HepG2 (cell line): Measurements from ENCODE around the gene MTA1. TPM values are rescaled to one million over a fixed set of nuclear protein-coding genes. Genes with fewer than 3 reads are reported as not detected.

Experiments used
- ATAC-seq: fragments of 200-7000 bp; cut with Tn5 transposase; 3 replicates; pipeline ENCODE4 v1.9.1; 2020; ENCODE audit warnings: mild to moderate bottlenecking, moderate library complexity
- BruUV-seq: library from RNA; stranded (reverse); fragments of 400-500 nt; replicated peaks from 2 replicates; lab custom pipeline; 2021; lab: Mats Ljungman, UMichigan
- CTCF ChIA-PET: fragments of 300-600 bp; formaldehyde crosslinking; extraction: SDS; loops from one replicate; lab custom pipeline; 2021; ENCODE audit warnings: low total read pairs, inconsistent platforms, low intra/inter-chr PET ratio; lab: Yijun Ruan, JAX
- POLR2A ChIA-PET: fragments of 350-600 bp; sonication (Branson Sonifier 250); formaldehyde crosslinking; loops from one replicate; lab custom pipeline; 2020; ENCODE audit warnings: antibody characterized with exemption, inconsistent platforms; lab: Yijun Ruan, JAX
- DNase-seq: peaks from one replicate; pipeline ENCODE4 v3.0.0-alpha.2; 2015; ENCODE audit warnings: low spot score
- FAIRE-seq: peaks from 3 replicates; lab custom pipeline; 2011; peaks lifted over from hg19 to GRCh38; lab: Jason Lieb, UNC
- H2AFZ ChIP-seq: one replicate; pipeline ENCODE4 v1.6.1; 2011; ENCODE audit warnings: low read length, inconsistent platforms
- H3K27ac ChIP-seq: fragments of 300-600 bp; 3 replicates; pipeline ENCODE4 v1.8.0; 2011; ENCODE audit warnings: mixed run types, mild to moderate bottlenecking, mixed read lengths, low read length, inconsistent platforms; ENCODE audit not compliant: insufficient read depth; ENCODE audit errors: extremely low read length
- H3K27me3 ChIP-seq, 2 experiments: fragments of 200-600 bp in 1 of 2; 2 replicates in 1 of 2; 3 replicates in 1 of 2; pipeline versions ENCODE4 v1.6.0 to v1.8.0; 2011; ENCODE audit warnings: low read length in 2 of 2, mild to moderate bottlenecking in 2 of 2, moderate library complexity in 2 of 2, inconsistent platforms in 1 of 2; ENCODE audit not compliant: insufficient read depth in 2 of 2, control insufficient read depth in 1 of 2
- H3K36me3 ChIP-seq, 2 experiments: fragments of 200-600 bp in 1 of 2; replicated peaks in 1 of 2; 2 replicates in 1 of 2; 3 replicates in 1 of 2; pipeline versions ENCODE4 v1.5.1 to v1.8.0; 2011; ENCODE audit warnings: low read length in 2 of 2, inconsistent platforms in 1 of 2; ENCODE audit not compliant: insufficient read depth in 2 of 2, control insufficient read depth in 1 of 2
- H3K4me1 ChIP-seq: 2 replicates; pipeline ENCODE4 v1.5.1; 2012; ENCODE audit warnings: low read length, inconsistent platforms; ENCODE audit not compliant: insufficient read depth
- H3K4me2 ChIP-seq: 2 replicates; pipeline ENCODE4 v1.6.0; 2011; ENCODE audit warnings: low read depth, low read length, inconsistent platforms
- H3K4me3 ChIP-seq, 3 experiments: fragments of 200-600 bp in 1 of 3; sonication (generic), shearing (Covaris generic) in 1 of 3; replicated peaks in 1 of 3; 2 replicates each; pipeline ENCODE4 v1.5.1; 2011 to 2016; ENCODE audit warnings: low read length in 3 of 3, inconsistent platforms in 2 of 3, low read depth in 2 of 3, mild to moderate bottlenecking in 2 of 3, control low read depth in 1 of 3, mixed read lengths in 1 of 3; ENCODE audit not compliant: insufficient read depth in 1 of 3
- H3K79me2 ChIP-seq: one replicate; pipeline ENCODE4 v1.6.1; 2011; ENCODE audit warnings: low read length, inconsistent platforms; ENCODE audit not compliant: insufficient read depth
- H3K9ac ChIP-seq: 2 replicates; pipeline ENCODE4 v1.6.0; 2011; ENCODE audit warnings: mild to moderate bottlenecking, low read depth, low read length, inconsistent platforms; ENCODE audit not compliant: insufficient read depth
- H3K9me3 ChIP-seq: 2 replicates; pipeline ENCODE4 v1.5.1; 2012; ENCODE audit warnings: mild to moderate bottlenecking, low read length
- H4K20me1 ChIP-seq: 2 replicates; pipeline ENCODE4 v1.6.0; 2011; ENCODE audit warnings: inconsistent platforms, mild to moderate bottlenecking, low read length, moderate library complexity; ENCODE audit not compliant: insufficient read depth
- GLI4 ChIP-seq: sonication (generic); formaldehyde crosslinking; IDR thresholded peaks from 2 replicates; pipeline ENCODE4 v1.5.1; 2020; ENCODE audit warnings: missing genetic modification reagents, mild to moderate bottlenecking, moderate library complexity, borderline replicate concordance
- MIER3 ChIP-seq: IDR thresholded peaks from 2 replicates; pipeline ENCODE4 v1.6.1; 2016; ENCODE audit warnings: missing compliant biosample characterization, borderline replicate concordance
- ZFP41 ChIP-seq: sonication (generic); formaldehyde crosslinking; IDR thresholded peaks from 2 replicates; pipeline ENCODE4 v1.4.0; 2020; ENCODE audit warnings: mild to moderate bottlenecking, missing genetic modification reagents, borderline replicate concordance
- ZNF18 ChIP-seq: sonication (generic); formaldehyde crosslinking; IDR thresholded peaks from 2 replicates; pipeline ENCODE4 v1.8.0; 2022; ENCODE audit warnings: mild to moderate bottlenecking, missing genetic modification reagents; ENCODE audit not compliant: insufficient replicate concordance
- ZNF280D ChIP-seq: sonication (generic); formaldehyde crosslinking; IDR thresholded peaks from 2 replicates; pipeline ENCODE4 v1.5.1; 2020; ENCODE audit warnings: mild to moderate bottlenecking, missing genetic modification reagents
- ZNF605 ChIP-seq: sonication (generic); formaldehyde crosslinking; IDR thresholded peaks from 2 replicates; pipeline ENCODE4 v1.8.0; 2022; ENCODE audit warnings: mild to moderate bottlenecking, missing genetic modification reagents
- ZSCAN9 ChIP-seq: IDR thresholded peaks from 2 replicates; pipeline ENCODE4 v1.6.1; 2016; ENCODE audit warnings: borderline replicate concordance
- WGBS: methylation state at CpG from one replicate; pipeline ENCODE4 v1.1.6; 2017; ENCODE audit warnings: low lambda C conversion rate; 5-methylcytosine and 5-hydroxymethylcytosine counted together
- in situ Hi-C: cut with HindIII; loops from 2 replicates; pipeline ENCODE4 v1.10.0; 2017; ENCODE audit warnings: low pct_unique_long_range_greater_than_20kb; ENCODE audit not compliant: extremely low pct_ligation_motif_present
- intact Hi-C: fragments of 100-400 bp; cut with micrococcal nuclease; formaldehyde crosslinking; loops from one replicate; pipeline ENCODE4 v1.10.0; 2022; ENCODE audit not compliant: unreplicated experiment
- polyA plus RNA-seq, 8 experiments: library from polyadenylated mRNA; depleted of rRNA in 3 of 8; stranded (reverse) in 7 of 8; unstranded in 1 of 8; fragments of >200 nt; fragmentation: Illumina TruSeq in 4 of 8; extraction: Trizol in 4 of 8; gene quantifications; 2 replicates each; pipeline versions ENCODE4 v1.2.1 to v1.2.3, GENCODE V29; 2011 to 2016; ENCODE audit warnings: low read depth in 4 of 8, missing spikeins in 1 of 8, mixed read lengths in 1 of 8; ENCODE audit not compliant: insufficient read depth in 1 of 8
- total RNA-seq, 5 experiments: library from RNA; depleted of rRNA; stranded (reverse); fragments of >200 nt; fragmentation: Illumina TruSeq; extraction: Trizol; gene quantifications; 2 replicates each; pipeline ENCODE4 v1.2.3, GENCODE V29; 2016; ENCODE audit warnings: low read depth in 1 of 5

The MTA1 gene
- total and polyA plus RNA-seq, 2 of the 13 experiments (the other 11 are each of a cell fraction or from before 2014, with no cell fraction given) = 35.2 to 85.8 TPM

- DNase-seq (no peak), ATAC-seq (no peak), FAIRE-seq (no peak)
- in situ Hi-C loops = no loop called here
- Histone ChIP-seq H3K9me3 (no peaks in the 10 kb centered on the region), H3K79me2 (peaks cover 28% of the 10 kb centered on the region), H3K27ac (no peak overlapping the region), H3K4me2 (no peak overlapping the region), H3K4me3 (no peak overlapping the region), H4K20me1 (0 out of 2 replicates have a peak, but pooled peaks cover 6% of the 10 kb centered on the region), H3K27me3 (no peaks in the 10 kb centered on the region), H3K9ac (no peak overlapping the region), H3K4me1 (peaks cover 20% of the 10 kb centered on the region), H3K36me3 (peaks cover 3 to 20% of the 10 kb centered on the region in 2 experiments; a peak in 3 of 5 replicates), H2AFZ (no peak overlapping the region)
- TF ChIP-seq ZNF605 (CRISPR knock-in tag) (no peak), ZSCAN9 (CRISPR knock-in tag) (no peak), GLI4 (CRISPR knock-in tag) (no peak), MIER3 (CRISPR knock-in tag) (no peak), ZNF18 (no peak), ZFP41 (no peak), ZNF280D (no peak)
- over 99% methylated on average over 6 of the region's 6 CpGs for whole genome bisulfite sequencing
- ChIA-PET CTCF (no interaction called here), POLR2A (no interaction called here)
- BruUV-seq = no TSS peak
- intact Hi-C loops = no loop called here
Observed at GRCh38 chr14:105430042-105430441, 10.4 kb downstream of the MTA1 start.
